HK-2 (cell line): ENCODE results near the gene BCL2L2.
"Not testable (repeated sequence)": the region's sequence is repeated elsewhere in the genome, so short reads cannot be mapped to it uniquely, and the experiment has no call there.

Experiments used
- DNase-seq: peaks from one replicate; pipeline ENCODE4 v3.0.0-alpha.2; 2018; ENCODE audit not compliant: unreplicated experiment

The BCL2L2 gene, protein sequence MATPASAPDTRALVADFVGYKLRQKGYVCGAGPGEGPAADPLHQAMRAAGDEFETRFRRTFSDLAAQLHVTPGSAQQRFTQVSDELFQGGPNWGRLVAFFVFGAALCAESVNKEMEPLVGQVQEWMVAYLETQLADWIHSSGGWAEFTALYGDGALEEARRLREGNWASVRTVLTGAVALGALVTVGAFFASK

DNA sequence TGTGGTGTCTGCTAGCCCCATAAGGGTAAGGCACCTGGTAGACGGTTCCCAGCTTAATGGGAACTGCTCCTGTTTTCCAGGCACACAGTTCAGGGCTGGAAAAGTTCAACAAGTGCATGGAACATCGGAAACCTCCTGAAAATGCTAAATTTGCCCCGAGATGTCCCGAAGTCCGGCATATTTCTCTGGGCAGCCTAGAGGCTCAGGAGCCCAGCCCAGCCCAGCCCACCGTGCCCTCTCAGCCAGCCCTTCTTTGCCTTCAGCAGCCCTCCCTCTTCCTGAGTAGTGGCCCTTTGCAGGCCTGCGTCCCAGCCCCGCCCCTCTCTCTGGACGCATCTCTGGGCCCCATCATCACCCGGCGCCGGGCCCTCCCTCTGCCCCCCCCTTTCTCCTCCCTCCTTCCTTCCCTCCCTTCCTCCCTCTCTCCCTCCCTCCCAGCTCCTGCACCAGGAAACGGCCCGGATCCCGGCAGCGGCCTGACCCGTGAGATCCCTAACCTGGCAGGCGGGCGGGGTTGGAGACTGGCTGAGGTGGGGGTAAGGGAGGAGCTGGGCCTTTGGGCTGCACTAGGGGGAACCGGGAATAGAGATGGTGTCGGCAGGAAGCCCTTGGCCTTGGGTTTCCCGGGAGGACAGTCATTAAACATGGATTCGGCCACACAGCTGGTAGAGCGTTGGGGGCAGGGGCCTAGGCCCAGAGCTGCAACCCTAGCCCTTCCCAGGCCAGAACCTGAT is at the start of gene BCL2L2:
Gene BCL2L2 (plus strand): TSS at position 422 of the 734 bp plus-strand sequence. CDS start 935 bp downstream, outside the sequence.
- DNase-seq, result peak; percentile 93

DNA sequence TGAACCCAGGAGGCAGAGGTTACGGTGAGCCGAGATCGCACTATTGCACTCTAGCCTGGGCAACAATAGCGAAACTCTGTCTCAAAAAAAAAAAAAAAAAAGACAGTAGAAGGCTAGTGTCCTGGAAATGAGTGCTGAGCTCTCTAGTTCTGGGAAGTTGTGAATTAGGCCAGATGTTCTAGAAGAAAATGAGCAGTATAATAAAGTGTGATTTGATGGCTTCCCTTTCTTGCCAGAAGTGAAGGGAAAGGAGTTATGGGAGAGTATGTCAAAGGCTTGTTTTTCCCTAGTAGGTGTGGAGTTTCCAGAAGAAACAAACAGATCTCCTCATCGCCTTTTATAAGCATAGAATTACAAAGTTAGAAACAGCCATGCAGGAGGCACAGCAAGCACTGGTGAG is 48.4 kb upstream of the BCL2L2 start:
- no peak for DNase-seq

DNA sequence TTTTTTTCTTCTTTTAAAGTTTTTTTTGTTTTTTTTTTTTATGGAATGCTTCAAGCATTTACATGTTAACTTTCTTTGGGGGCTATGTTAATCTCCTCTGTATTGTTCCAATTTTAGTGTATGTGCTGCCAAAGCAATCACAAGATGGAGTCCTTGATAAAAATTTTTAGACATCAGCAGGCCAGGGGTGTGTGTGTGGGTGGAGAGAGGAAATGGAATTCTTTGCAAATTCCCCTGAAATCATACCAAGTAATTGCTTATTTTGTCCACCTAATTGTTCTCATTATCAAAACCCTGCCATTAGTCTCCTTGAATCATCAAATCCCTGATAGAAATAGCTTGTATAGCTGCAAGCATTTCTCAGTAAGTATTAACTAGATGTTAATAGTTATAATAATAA is 47.2 kb upstream of the BCL2L2 start:
- no peak for DNase-seq

DNA sequence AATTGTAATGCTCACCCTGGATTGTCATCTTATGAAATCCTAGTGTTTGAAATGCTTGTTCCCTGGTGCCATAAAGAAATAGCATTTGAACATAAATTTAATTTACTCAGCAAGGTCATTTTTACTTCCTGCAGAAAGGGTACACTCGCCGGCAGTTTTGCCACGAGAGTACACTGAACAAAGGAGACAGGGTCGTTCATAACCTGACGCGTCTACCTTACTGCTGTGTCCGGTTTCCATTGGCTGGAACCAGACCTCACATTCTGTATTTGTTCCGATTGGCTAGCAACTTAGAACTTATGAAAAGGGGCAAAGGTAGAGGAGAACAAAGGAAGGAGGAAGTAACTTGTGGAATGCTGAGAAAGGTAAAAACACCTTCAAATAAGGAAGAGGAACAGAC is 45.8 kb upstream of the BCL2L2 start:
- not testable (repeated sequence) for DNase-seq

DNA sequence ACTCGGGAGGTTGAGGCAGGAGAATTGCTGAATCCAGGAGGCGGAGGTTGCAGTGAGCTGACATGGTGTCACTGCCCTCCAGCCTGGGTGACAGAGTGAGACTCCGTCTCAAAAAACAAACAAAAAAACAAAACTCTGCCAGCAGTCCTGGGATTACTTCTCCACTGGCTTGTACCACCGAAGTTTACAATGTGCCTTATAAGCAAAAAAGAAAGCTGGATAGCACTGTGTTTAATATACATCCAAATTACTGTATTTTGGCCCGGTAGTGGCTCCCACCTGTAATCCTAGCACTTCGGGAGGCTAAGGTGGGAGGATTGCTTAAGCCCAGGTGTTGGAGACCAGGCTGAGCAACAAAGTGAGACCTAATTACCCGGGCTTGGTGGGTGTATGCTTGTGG is 37.4 kb upstream of the BCL2L2 start:
- no peak for DNase-seq

DNA sequence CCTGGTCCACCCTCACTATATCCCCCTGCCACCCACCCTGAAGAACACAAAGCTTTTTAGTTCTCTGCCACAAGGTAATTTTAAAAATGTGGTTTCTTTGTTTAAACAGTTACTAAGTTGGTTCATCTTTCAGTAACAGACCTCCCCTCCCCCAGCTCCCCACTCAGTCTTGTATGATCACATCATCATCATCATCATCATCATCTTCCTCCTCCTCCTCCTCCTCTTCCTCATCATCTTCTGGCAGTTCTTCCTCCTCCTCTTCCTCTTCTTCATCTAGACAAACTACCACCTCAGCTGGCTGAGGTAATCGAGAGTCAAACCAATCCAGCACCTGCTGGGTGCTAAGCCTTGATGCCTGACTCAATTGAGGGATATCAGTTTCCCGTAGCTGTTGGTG is 31.2 kb upstream of the BCL2L2 start:
- DNase-seq, result peak; percentile 13

DNA sequence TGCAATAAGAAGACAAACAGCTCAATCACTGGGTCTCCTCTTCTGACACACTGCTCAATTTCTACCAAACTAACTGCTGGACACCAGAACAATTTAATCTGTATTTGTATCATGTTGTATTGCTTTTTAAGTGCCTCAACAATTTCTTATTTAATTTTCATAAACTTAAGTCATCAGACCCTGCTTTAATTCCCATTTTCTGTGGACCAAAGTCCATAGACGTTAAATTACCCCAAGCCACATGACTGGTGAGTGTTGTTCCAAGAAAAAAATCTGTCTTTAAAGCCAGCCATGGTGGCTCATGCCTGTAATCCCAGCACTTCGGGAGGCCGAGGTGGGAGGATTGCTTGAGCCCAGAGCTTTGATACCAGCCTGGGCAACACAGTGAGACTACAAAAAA is 29.4 kb upstream of the BCL2L2 start:
- no peak for DNase-seq

DNA sequence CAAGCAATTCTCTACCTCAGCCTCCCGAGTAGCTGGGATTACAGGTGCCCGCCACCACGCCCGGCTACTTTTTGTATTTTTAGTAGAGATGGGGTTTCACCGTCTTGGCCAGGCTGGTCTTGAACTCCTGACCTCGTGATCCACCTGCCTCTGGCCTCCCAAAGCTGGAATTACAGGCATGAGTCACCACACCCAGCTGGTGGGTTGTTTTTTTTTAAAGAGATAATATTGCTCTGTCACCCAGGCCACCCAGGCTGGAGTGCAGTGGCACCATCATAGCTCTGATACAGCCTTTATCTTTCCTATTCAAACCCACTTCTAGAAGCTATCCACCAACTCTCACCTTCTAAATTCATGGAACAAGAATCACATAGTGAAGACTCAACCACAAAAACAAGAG is 28.7 kb upstream of the BCL2L2 start:
- DNase-seq, result not testable (repeated sequence)

DNA sequence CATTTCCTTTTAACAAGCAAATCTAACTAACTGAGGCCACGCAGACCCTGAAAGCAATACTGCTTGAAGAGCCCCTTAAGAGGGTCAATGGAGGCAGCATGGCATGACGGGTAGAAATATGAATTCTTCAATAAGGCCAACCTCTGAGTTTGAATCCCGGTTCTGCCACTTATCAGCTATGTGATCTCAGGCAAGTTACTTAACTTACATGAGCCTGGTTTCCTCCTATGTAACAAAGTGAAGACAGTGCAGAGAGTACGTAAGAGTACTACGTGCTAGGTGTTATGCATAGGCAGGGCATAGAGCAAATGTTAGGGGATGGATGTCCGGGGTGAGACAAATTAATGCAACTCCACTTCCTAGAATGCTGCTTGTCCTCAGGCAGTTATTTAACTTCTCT is 25.4 kb upstream of the BCL2L2 start:
- DNase-seq, result no peak

DNA sequence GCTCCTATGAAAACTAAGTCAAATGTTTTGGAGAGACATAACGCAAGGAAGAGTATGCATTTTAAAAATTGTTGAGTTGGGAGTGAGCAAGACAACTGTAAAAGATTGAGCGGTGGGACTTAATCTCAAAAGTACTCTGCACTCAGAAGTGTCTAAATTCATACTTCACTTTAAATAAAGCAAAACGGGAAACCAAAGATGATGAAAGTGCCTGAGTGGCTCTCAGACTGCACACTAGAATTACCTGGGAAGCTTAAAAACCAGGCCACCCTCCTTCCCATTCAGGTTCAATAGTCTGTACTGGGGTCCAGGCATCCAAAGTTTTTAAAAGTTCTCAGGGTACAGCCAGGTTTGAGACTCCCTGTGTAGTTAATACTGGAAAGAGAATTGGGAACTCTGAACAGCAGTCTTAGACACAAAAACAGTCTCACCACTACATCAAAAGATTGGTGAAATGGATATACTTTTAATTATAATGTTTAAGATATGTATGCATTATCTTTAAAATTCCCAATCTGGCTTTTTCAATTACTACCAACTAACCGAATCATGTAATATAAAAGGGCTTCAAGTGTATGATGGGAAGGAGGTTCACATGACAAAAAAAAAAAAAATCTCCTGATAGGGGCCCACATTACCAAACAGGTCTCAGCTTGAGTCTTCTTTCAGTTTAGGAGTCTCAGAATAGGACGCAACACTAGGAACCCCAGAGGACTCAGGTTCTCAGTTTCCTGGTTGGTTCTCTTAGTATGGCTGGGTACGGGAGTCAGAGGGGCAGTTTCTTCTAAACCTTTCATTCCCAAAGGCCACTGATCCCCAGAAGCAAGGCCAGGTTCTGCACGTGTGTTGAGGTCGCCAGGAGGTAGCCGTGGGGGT is 21.7 kb upstream of the BCL2L2 start:
- no peak for DNase-seq

DNA sequence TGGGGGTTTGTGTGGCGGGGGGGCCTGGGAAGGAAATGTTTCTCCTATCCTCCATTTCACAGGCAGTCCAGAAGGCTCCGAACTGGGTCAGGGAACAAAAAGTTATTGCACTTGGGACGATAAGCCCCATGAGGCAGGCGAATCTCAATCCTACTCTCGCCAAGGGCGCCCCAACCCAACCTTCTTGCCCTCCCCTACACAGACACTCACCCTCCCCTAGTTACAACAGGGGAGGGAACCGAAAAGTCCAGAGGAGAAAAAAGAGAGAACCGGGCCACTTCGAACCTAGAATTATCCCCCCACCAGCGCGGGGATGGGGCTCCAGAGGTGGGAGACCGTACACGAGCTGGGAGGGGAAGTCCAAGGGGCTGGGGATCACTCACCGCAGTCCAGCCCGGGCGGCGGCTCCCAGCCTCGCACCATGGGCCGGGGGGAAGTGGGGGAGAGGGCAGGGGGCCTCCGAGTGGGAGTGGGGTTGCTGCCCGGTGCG is 21.1 kb upstream of the BCL2L2 start:
- DNase-seq, result no peak

DNA sequence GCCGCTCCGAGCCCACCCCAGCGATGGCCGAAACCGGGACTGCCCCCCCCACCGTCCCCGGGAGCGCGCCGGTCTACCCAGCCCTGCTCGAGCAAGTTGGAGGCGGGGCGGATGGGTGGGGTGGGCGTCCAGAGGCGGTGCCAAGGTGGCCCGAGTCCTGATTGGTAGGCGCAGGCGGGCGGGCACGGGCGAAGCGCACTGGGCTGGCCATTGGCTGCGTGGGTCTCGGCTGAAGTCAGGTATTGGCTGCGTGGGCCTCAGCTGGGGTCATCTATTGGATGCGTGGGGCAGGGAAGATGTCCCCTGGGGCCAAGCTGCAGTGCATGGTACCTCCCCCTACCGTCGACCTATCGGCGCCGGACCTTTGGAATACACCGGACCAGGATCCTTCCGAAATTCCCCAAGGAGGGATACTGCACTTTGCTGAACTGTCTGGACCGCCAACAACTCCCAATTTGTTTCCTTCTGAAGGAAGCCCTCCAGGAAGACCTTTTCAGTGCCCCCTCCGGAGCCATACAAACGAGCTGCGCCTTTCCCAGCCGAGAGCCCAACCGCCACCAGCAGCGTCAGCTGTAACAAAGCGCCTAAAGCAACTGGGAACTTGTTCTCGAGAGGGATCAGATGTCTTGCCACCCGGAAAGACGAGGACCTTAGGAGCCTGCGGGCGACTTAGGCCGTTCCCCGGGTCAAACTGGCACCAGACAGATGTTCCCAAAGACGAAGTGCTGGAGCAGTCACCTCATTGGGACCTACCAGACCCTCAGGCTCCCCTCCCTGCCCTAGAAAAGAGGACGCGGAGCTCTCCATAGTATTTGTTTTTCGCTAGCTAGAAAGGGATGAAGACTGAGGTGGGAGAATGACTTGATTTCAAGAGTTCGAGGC is 20.4 kb upstream of the BCL2L2 start, which contains the start of gene HOMEZ:
Gene HOMEZ (minus strand): TSS at position 113 of the 882 bp plus-strand sequence. CDS start 180 bp downstream, outside the sequence.
- DNase-seq, result peak; percentile 99

DNA sequence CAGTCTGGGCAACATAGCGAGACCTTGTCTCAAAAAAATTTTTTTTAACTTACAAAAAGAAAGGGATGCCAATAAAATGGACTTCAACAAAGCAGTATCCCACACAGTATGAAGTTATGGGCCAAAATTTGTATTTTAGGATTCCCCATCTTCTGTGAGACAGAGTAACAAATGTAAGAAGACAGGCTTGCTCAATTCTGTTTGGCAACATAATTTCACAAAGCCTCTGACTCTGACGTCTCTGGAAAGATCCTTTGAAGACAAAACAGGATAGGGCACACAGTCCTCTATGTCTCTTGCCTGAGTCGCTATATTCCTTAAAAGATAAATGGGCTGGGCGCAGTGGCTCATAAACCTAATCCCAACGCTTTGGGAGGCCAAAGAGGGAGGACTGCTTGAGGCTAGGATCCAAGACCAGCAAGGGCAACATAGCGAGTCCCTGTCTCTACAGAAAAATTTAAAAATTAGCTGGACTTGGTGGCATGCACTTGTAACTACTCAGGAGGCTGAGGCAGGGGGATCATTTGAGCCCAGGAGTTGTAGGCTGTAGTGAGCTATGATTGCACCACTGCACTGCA is 19.6 kb upstream of the BCL2L2 start:
- DNase-seq, result no peak

DNA sequence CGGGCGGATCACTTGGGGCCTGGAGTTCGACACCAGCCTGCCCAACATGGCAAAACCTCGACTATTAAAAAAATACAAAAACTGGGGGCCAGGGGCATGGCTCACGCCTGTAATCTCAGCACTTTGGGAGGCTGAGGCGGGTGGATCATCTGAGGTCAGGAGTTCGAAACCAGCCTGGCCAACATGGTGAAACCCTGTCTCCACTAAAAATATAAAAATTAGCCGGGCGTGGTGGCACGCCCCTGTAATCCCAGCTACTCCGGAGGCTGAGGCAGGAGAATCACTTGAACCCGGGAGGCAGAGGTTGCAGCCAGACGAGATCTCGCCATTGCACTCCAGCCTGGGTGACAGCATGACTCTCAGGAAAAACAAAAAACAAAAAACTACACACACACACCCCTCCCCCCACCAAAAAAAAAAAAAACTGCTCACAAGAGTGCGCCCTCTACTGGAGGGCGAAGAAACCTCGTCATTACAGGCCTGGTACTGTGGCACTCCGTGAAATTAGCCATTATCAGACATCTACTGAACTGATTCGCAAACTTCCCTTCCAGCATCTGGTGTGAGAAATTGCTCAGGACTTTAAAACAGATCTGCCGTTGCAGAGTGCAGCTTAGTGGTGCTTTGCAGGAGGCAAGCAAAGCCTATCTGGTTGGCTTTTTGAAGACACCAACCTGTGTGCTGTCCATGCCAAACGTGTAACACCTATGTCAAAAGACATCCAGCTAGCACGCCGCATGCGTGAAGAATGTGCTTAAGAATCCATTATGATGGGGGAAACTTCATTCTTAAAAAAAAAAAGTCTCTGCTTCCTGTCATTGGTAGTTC is 11.7 kb upstream of the BCL2L2 start:
- DNase-seq, result peak; percentile 35

DNA sequence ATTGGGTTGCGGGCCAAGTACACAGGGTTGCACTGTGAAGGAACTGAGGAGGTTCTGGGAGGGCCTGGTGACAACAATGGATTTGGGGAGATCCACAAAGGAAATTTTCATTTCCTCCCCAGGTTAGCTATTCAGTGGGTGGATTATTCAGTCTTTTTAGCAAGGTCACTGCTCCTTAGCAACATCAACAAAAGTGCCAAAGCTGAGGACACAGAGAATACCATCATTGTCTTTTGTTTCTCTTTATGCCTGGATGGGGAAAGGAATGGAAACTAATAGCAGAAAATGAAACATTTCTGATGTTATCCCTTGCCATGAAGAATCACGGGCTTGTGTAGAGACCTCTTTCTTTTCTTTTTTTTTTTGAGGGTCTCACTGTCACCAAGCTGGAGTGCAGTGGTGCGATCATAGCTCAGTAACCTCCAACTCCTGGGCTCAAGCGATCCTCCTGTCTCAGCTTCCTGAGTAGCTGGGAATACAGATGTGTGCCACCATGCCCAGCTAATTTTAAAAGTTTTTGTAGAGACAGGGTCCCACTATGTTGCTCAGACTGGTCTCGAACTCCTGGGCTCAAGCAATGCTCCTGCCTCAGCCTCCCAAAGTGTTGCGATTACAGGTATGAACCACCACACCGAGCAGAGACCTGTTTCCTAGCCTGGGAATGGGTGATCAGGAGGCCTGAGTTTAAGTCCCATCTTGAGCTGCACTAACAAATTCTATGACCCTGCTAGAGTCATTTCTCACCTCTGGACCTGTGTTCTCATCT is 10.4 kb upstream of the BCL2L2 start:
- DNase-seq, result no peak

DNA sequence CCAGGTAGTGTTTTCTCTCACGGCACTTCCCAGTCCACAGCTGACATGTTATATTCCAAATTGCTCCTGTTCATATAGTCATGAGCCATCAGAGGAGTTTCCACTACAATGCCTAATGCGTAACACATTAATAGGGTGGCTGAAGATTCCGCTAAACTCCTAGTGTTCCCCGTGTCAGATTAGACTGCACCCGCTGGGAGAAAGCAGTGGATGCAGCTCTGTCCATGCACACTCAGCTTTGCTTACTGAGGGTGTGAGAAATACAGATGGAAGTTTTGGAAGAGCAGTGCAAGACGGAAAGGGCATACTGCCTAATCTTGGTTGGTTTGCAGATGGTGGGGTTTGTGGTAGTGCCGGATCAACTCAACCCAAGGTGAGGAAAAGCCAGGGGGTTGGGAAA is 9.5 kb upstream of the BCL2L2 start:
- no peak for DNase-seq

DNA sequence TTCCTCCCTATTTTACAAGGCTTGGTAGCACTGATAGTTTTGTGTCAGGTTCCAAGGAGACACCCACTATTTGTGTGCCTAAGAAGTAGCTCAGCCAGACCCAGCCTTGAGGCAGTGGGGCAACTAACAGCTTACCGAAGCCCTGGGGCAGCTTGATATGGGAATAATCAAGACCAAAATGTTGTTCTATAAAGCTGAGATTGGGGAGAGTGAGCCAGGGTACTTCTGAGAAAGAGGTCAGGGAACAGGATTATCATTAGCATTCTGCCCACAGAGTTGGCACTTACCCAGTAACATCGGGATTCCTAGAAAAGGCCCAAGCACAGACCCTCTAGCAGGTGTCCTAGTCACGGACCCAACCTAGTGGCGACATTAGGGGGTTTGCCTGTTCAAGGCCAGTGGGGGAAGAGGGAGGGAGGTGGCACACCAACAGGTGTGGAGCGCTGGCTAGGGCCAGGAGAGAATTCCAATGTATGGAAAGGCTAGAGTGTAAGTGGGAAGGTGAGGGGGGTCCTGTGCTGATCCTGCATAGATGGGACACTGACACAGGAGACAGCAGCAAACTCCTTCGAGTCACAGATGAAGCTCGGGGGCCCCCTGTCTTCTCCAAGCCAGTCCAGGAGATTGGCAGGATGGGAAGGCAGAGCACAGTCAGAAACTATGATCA is 8.9 kb upstream of the BCL2L2 start:
- no peak for DNase-seq

DNA sequence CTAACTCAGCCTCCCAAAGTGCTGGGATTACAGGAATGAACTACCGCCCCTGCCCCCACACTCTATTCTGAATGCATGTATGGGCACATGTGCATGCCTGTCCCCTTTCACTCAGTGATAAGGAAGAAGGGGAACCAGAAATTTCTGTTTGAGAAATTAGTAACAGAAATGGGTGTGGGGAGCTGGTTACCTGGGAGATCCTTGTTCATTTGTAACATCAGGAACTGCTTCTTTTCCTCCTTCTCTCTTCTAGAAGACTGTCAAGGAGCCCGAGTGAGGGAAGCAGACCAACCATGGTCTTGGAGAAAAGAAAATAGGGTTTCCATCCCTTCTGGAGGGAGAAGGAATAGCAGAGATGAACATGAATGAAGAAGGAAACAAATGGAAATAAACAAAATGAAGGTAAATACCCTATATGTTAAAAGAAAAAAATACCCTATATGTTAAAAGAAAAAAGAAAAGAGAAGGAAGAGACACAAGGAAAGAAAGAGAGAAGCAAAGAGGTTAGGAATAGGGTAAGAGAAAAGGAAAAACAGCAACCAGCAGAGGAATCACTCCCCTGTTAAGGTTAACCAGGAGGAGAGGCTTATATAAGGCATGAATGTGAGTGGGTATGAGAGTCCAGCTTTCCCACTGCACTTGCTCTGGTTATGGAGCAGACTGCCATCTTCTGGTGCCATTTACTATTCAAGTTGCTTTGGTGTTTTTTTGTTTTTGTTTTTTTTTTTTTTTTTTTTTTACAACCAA is 7.2 kb upstream of the BCL2L2 start:
- DNase-seq, result no peak
